NCI-H82 (cell line): ENCODE data around the gene PLPPR2.
"Not testable (repeated sequence)": the region's sequence is repeated elsewhere in the genome, so short reads cannot be mapped to it uniquely, and the experiment has no call there.

Experiments
- DNase-seq: peaks from one replicate; lab custom pipeline; 2025; lab: John Stamatoyannopoulos, UW

PLPPR2 gene, protein sequence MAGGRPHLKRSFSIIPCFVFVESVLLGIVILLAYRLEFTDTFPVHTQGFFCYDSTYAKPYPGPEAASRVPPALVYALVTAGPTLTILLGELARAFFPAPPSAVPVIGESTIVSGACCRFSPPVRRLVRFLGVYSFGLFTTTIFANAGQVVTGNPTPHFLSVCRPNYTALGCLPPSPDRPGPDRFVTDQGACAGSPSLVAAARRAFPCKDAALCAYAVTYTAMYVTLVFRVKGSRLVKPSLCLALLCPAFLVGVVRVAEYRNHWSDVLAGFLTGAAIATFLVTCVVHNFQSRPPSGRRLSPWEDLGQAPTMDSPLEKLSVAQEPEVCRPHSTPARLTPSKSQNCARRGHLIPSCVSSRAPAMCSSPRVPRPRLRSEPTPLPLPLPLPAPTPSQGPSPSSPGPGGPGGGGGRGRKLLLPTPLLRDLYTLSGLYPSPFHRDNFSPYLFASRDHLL

DNA sequence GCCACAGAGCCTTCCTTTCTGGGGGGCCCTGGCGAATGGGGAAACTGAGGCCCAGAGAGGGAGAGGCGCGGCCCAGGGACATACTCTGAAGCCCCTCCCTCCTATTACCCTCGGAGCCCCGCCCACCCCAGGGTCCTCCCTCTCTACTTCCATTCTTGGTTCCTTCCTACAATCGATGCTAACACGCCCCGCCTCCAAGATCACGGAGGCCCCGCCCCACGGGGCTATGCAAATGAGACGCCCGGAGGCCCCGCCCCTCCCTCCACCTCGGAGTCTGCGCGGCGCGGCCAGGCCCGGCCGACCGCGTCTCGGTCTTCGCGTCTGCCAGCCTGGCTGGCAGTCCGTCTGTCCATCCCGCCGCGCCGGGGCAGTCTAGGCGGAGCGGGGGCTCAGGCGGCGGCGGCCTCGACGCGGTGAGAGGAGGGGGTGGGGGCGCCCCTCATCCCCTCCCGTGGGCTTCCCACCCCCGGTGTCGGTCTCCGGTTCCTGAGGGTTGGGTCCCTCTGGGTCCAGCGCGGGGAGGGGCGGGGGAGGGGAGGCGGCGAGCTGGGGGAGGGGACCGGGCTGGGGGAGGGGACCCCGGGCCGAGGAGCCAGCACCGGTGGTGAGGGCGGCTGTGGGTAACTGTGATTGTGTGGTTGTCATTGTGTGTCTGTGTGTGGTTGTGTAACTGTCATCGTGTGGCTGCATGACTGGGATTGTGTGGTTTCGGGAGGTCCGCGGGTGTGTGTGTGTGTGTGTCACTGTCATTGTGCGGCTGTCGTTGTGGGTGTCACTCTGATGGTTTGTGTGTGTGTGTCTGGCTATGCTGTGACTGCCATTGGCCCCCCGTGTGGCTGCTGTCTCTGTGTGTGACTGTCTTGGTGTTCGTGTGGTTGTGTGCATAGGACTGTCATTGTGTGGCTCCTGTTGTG lies at the start of gene PLPPR2:
Gene PLPPR2, plus strand, starts transcription at position 273 of the 914 bp plus-strand sequence. CDS start 2,242 bp downstream, outside the sequence.
- peak; percentile 94 for DNase-seq

DNA sequence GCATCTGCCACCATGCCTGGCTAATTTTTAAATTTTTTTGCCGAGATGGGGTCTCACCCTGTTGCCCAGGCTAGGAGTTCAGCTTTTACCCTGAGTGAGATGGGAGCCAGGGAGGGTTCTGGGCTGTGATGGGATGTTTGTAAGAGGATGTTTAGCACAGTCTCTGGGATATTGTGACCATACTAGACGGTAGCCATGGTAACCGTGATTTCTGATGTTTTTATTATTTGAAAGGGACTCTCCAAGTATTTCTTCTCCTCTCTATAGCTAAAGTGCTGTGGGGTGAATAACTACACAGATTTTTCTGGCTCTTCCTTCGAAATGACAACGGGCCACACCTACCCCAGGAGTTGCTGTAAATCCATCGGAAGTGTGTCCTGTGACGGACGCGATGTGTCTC lies 48.9 kb upstream of the PLPPR2 start:
- DNase-seq: no peak

DNA sequence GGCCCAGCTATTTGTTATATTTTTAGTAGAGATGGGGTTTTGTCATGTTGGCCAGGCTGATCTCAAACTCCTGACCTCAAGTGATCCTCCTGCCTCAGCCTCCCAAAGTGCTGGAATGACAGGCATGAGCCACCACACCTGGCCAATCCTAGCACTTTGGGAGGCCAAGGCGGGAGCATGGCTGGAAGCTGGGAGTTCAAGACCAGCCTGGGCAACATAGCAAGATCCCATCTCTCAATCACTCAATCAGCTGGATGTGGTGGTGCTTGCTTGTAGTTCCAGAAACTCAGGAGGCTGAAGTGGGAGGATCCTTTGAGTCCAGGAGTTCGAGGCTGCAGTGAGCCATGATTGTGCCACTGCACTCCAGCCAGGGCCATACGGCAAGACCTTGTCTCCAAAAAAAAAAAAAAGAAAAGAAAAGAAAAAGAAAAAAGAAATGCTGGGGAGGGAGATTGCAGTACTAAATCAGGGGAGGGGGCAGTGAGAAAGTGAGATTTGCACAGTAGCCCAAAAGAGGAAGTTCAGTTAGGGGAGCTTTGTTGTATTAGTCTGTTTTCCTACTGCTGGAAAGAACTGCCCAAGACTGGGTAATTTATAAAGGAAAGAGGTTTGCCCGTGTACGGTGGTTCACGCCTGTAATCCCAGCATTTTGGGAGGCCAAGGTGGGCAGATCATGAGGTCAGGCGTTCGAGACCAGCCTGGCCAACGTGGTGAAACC lies 34.8 kb upstream of the PLPPR2 start:
- not testable (repeated sequence) for DNase-seq

DNA sequence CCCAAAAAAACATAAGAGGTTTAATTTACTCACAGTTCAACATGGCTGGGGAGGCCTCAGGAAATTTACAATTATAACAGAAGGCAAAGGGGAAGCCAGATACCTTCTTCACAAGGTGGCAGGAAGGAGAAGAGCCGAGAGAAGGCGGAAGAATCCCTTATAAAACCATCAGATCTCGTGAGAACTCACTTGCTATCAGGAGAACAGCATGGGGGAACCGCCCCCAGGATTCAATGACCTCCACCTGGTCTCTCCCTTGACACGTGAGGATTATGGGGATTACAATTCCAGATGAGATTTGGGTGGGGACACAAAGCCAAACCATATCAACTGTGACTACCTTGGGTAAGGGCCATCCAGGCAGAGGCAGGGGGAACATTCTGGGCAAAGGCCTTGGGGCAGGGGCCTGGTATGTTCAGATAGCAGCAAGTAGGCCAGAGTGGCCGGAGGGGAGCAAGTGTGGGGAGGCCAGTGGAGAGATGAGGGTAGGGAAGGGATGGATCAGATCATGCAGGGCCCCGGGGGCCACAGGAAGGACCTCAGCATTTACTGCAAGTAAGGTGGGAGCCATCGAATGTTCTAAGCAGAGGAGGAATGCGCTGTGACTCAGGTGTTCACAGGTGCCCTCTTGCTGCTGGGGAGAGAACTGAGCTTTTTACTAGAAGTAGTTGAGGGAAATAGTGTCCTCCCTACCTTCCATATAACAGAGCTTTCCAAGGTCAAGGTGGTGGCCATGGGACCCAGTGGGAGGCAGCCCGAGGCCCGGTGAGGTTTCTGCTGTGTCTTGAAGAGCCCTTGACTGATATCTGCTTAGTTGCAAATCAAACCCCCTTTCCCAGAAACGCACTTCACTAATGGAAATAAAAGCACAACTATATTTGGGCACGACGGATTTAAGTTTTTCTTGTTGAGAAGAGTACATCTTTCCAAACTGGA lies 33.8 kb upstream of the PLPPR2 start:
- peak; percentile 80 for DNase-seq

DNA sequence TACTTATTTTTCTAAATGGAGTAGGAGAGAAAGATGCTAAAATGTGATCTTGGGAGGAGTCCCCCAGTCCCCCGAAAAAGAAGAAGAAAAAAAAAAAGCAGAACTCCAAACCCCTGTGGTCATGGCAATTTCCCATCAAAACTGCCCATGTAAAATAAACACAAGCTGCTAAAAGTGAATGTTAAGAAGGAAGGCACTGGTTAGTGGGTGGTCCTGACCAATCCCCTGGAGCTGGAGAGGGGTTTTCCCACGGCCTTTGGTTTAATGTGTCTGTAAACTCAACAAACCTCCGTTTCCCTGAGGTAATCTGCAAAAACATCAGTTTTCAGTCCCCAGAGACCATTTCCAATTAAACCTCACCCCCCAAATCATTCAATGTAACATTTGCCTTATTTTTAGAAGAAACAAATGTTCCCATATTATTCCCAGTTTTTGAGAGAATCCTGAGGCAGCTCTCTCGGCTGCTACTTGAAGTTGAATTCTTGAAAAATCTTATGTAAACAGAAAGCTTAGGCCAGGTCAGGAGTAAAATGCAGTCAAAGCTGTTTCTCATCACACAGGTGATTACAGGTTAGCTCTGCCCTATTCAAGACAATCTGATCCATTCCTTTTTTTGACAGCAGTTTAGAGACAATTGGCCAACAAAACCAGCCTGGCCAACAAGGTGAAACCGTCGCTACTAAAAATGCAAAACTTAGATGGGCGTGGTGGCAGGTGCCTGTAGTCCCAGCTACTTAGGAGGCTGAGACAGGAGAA lies 32.8 kb upstream of the PLPPR2 start:
- DNase-seq: no peak

DNA sequence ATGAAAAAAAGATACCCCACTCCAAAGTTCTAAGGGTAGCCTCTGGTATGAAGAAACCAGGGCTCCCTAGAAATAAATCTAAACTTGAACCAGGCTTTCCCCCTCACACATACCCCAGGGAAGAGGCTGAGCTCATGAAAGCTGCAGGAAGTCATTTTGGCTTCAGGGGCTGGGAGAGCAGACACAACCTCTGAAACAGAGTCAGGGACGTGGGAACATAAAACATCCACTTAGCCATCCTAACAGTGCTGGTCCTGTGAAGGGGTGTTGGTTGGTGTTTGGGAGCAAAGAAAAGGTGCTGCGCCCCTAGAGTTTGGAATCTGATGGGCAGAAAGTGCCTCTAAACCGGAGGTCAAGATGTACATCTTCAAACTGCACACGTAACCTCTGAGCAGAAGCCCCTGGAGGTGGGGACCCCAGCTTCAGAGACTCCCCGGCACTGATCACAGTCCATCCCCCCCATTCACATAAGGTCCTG lies 31.6 kb upstream of the PLPPR2 start:
- no peak for DNase-seq

DNA sequence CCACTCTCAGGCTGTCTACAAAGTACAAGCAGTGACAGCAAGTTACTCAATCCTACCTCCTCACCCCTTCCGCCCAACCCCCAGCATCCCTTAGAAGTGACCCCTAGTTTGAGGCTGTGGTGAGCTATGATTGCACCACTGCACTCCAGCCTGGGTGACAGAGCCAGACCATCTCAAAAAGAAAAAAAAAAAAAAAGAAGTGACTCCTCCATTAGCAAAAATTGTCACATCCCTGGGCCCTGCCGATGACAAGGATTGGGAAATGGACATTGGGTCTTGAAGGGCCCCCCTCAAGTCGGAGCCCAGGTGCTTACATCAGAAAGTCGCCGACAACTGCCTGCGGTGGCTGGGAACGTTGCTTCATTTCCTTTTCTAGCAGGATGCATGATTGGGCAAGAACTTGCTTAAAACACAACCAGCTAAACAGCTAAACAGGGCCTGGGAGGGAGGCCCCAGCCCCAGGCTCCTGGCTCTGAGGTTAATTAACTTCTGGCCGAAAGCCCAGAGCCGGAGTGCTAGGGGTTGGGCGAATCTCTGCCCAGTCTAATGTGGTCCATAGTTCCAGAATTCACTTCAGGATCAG lies 31.1 kb upstream of the PLPPR2 start:
- DNase-seq: no peak

DNA sequence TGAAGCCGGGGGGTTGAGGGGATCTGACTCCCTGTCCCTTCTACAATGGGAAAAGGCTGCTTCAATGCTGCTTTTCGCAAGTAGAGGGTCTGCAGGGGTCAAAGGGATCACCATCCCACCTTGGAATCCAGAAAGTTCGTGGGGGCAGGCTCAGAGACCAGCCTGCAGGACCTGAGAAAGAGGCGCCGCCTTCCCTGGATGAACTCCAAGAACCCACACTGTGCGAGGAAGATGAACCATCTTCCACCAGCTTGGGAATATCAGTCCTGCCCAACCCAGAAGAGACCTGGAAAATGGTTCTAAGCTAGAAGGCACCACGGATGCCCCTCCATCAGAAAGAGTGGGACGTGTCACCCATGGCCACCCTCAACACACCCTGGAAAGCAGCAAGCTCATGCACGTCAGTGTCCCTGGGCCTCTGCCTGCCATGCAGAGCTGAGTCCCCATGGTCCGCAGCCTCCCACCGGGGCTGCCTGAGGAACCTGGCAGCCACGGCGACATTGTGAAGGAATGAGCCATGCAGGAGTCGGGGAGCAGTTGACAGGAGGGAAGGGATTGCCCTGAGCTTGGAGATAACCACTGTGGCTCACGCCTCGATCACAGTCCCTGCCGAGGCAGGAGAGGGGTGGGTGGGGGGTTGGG lies 30.4 kb upstream of the PLPPR2 start:
- DNase-seq: no peak

DNA sequence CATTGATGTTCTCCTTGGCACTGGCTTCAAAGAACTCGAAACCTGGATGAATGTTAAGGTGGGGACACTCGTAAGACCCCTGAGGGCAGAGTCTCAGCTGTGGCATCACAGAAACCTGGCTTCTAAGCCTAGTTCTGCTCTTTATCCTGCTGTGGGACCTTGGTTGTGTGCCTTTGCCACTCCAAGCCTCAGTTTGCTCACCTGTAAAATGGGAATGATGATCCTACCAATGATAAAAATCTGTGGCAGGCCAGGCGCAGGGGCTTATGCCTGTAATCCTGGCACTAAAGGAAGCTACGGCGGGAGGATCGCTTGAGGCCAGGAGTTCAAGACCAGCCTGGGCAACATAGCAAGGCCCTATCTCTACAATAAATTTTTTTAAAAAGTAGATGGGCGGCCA lies 29.7 kb upstream of the PLPPR2 start:
- DNase-seq: no peak

DNA sequence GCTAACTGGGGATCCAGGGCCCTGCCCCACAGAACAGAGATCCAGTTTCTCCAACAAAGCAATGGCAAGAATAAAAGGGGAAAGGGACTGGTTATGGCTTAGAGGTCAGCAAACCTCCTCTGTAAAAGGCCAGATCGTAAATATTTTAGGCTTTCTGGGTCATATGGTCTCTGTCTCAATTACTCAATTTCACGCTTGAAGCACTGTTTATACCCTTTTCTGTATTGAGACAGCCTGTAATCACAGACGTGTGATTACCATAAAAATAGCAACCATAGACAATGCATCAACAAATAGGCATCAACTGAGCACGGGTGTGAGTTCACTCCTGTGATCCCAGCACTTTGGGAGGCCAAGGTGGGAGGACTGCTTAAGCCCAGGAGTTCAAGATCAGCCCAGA lies 25.1 kb upstream of the PLPPR2 start:
- DNase-seq: no peak

DNA sequence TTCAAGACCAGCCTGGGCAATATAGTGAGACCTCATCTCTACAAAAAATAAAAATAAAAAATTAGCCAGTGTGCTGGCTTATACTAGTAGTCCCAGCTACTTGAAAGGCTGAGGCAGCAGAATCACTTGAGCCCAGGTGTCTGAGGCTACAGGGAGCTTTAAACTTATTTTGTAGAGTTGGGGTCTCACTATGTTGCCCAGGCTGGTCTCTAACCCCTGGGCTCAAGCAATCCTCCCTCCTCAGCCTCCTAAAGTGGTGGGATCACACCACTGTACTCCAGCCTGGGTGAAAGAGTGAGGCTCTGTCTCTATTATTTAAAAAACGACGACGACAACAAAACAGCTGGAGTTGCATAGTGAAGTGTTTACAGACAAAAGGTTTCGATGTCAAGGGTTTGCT lies 23.7 kb upstream of the PLPPR2 start:
- no peak for DNase-seq

DNA sequence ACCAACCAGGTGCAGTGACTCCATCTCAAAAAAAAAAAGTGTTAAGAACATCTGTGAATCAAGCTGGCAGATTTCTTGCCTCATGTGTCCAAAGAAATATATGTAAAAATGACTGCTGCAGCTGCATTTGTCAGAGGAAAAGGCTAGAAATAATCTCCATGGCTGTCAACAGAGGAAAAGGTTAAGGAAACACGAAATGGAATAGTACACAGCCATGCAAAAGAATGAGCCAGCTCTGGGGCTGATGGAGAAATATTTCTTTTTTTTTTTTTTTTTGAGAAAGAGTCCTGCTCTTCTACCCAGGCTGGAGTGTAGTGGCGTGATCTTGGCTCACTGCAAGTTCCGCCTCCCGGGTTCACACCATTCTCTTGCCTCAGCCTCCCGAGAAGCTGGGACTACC lies 22.4 kb upstream of the PLPPR2 start:
- no peak for DNase-seq

DNA sequence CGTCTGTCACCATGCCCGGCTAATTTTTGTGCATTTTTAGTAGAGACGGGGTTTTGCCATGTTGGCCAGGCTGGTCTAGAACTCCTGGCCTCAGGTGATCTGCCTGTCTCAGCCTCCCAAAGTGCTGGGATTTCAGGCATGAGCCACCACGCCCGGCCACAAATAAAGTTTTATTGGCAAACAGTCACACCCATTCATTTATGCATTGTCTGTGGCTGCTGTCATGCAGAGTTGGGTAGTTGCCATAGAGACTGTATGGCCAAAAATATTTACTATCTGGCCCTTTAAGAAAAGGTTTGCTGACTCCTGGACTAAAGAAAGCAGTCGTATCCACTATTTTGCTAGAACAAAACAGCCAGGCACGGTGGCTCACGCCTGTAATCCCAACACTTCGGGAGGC lies 21.4 kb upstream of the PLPPR2 start:
- DNase-seq: not testable (repeated sequence)

DNA sequence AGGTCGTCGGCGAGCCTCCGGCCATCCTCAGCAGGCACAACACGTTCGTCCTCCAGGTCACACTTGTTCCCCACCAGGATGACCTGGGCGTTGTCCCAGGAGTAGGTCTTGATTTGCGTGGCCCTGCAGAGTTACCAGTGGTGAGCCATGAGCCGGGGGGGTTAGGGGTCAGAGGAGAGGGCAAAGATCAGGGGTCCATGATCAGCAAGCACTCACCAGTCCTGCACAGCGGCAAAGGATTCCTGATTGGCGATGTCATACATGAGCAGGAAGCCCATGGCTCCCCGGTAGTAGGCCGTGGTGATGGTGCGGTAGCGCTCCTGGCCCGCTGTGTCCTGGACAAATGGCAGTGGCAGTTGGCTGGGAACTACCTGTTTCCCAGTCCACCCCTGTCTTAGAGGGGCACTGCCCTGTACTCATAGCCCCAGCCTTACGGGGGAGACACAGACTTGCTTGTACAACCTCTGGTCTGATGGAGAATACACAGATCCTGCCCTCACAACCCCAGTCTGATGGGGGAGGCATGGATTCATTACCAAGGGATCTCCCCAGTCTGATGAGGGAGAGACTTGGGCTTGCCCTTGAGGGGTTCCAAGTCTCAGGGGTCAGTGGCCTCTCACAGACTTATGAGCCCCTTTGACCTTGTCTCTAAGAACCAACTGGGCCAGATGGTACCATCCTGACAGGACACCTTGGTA lies 19.6 kb upstream of the PLPPR2 start:
- DNase-seq: no peak

DNA sequence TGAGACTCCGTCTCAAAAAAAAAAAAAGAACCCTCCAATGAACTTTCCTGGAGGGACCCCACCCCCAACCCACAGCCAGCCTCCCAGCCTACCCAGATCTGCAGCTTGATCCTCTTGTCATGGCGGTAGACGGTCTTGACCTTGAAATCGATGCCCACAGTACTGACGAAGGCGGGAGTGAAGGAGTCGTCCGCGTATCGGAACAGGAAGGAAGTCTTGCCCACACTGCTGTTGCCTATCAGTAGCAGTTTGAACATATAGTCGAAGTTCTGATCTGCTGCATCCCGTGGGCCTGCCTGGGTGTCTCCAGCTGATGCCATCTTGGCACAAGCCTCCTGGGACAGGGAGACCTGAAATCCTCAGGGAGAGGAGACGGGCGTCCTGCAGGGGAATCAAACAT lies 18.2 kb upstream of the PLPPR2 start:
- DNase-seq: no peak

DNA sequence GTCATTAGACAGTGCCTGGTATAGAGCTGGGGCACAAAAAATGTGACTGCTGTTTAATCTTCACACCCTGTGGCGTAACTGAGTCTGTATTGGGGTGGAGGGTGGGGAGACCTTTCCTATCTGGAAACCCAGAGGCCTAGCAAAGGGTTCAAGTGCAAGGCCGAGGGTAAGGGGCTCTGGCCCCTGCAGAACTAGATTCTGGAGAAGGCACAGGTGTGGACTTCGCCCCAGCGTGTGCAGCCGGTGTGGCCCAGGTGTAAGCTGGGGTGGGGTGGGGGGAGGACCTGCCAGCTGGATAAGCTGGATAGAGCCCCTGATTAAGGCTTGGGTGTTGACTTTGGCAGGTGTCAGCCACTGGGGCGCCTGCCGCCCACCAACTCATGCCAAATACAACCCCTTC lies 17.1 kb upstream of the PLPPR2 start:
- no peak for DNase-seq

DNA sequence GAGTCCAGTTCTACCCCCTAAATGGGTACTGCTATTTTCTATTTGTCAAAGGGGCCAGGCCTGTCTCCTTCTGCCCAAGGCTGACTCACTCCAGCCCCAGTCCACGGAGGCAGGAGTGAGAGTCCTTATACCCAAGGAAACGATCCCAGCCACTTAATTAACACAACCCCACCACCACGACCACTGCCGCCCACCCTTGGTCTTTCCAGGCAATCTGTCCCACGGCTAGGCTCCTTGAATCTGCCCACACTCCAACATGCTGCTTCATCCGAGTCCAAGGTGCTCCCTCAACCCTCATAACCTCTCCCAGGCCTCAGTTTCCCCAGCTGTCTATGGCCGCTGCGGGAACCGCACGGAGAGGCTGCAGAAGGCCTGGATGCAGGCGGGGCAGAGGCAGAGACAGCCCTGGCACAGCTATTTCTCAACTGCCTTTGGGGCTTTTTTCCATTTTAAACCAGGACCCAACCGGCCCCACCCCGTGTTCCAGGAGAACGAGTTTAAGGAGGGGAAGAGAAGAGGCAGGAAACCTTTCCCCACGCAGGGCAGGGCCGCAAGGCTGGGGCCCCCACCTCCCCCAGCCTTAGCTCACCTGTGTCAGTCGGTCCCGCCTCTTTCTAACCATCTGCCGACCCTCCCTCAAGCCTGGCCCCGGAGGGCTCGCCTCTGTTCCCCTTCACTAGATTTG lies 16.5 kb upstream of the PLPPR2 start:
- no peak for DNase-seq
